Kidney (tissue), 14 donors: ENCODE results near the gene CDX1. TPM values are rescaled to one million over a fixed set of nuclear protein-coding genes. Genes with fewer than 3 reads are reported as not detected.

Source experiments
- DNase-seq, 5 donors: peaks; one replicate each; pipeline ENCODE4 v3.0.0-alpha.2; 2013 to 2020
- FAIRE-seq: peaks from 2 replicates; lab custom pipeline; 2012; peaks lifted over from hg19 to GRCh38; lab: Jason Lieb, UNC
- H3K27ac ChIP-seq, 2 donors: one replicate each; pipeline ENCODE4 v1.7.0; 2013; ENCODE audit warnings: low read depth in 2 of 2, low read length in 2 of 2, inconsistent platforms in 1 of 2
- H3K27me3 ChIP-seq: one replicate; pipeline ENCODE4 v1.7.1; 2013; ENCODE audit warnings: low read length, inconsistent platforms; ENCODE audit not compliant: control insufficient read depth, insufficient read depth
- H3K36me3 ChIP-seq, 3 donors: one replicate each; pipeline versions ENCODE4 v1.7.0 to v1.7.1; 2013; ENCODE audit warnings: low read length in 3 of 3, control low read depth in 1 of 3, inconsistent platforms in 1 of 3; ENCODE audit not compliant: insufficient read depth in 3 of 3, control insufficient read depth in 2 of 3
- H3K4me1 ChIP-seq, 3 donors: one replicate each; pipeline versions ENCODE4 v1.7.0 to v1.7.1; 2013; ENCODE audit warnings: low read length in 3 of 3, inconsistent platforms in 1 of 3, low read depth in 1 of 3; ENCODE audit not compliant: control insufficient read depth in 2 of 3, insufficient read depth in 2 of 3
- H3K4me3 ChIP-seq, 3 donors: one replicate each; pipeline versions ENCODE4 v1.7.0 to v1.8.1; 2013; ENCODE audit warnings: low read length in 3 of 3, control low read depth in 1 of 3, inconsistent platforms in 1 of 3
- H3K9ac ChIP-seq, 3 donors: one replicate each; pipeline versions ENCODE4 v1.7.0 to v1.7.1; 2013; ENCODE audit warnings: low read length in 3 of 3, control low read depth in 1 of 3, inconsistent platforms in 1 of 3
- H3K9me3 ChIP-seq, 3 donors: one replicate each; pipeline versions ENCODE4 v1.7.0 to v1.7.1; 2013; ENCODE audit warnings: low read length in 3 of 3, control low read depth in 1 of 3, inconsistent platforms in 1 of 3; ENCODE audit not compliant: control insufficient read depth in 2 of 3, insufficient read depth in 1 of 3
- CTCF ChIP-seq: IDR thresholded peaks from 3 replicates; pipeline ENCODE4 v1.5.1; 2012; ENCODE audit warnings: mild to moderate bottlenecking, moderate library complexity, borderline replicate concordance; ENCODE audit not compliant: insufficient read depth; ENCODE audit errors: extremely low read depth
- intact Hi-C: fragments of 100-400 bp; cut with DNase I; formaldehyde crosslinking; loops from one replicate; pipeline ENCODE4 v1.11.1; 2022
- polyA plus RNA-seq: library from polyadenylated mRNA; stranded (reverse); fragments of 350-450 nt; fragmentation: Illumina TruSeq; extraction: RNeasy Lipid Tissue Mini Kit (QIAGEN cat#74804); gene quantifications from one replicate; pipeline ENCODE4 v1.2.3, GENCODE V29; 2014; ENCODE audit warnings: low read depth, low replicate concordance; ENCODE audit not compliant: insufficient read depth
- total RNA-seq: library from RNA; stranded (reverse); fragmentation: NEBNext Ultra II Directional; extraction: Animal tissue kit (Norgen Biotek cat#: 25700); gene quantifications from one replicate; pipeline ENCODE4 v1.2.1, GENCODE V29; 2021
- donor health status: control.
- donor health status: control.
- donor health status: control.
- donor health status: control.
- donor health status: control.
- donor health status: DM: yes; HTN: yes; CAD: no.
- donor health status: Normal renal cell carcinoma (clear cell type).

Gene CDX1
- total and polyA plus RNA-seq, 2 donors from 2014 or later, result 0.39 TPM; not detected in 1

- H3K4me1 ChIP-seq, result peaks cover 16 to 43% (median 38%) of the 10 kb centered on the region in 3 donors
- H3K36me3 ChIP-seq, result no peaks in the 10 kb centered on the region
- intact Hi-C loops, result no loop called here
- TF ChIP-seq CTCF, result no peak
- DNase-seq (no peak), FAIRE-seq (no peak)
- no peak overlapping the region for H3K9ac ChIP-seq
- no peaks in the 10 kb centered on the region for H3K27me3 ChIP-seq
- no peak overlapping the region for H3K4me3 ChIP-seq
- no peaks in the 10 kb centered on the region for H3K9me3 ChIP-seq
- H3K27ac ChIP-seq, result peak overlapping the region; percentile 80 to 85
Measured at GRCh38 chr5:150142959-150143349, 23.6 kb upstream of the CDX1 start.

DNA sequence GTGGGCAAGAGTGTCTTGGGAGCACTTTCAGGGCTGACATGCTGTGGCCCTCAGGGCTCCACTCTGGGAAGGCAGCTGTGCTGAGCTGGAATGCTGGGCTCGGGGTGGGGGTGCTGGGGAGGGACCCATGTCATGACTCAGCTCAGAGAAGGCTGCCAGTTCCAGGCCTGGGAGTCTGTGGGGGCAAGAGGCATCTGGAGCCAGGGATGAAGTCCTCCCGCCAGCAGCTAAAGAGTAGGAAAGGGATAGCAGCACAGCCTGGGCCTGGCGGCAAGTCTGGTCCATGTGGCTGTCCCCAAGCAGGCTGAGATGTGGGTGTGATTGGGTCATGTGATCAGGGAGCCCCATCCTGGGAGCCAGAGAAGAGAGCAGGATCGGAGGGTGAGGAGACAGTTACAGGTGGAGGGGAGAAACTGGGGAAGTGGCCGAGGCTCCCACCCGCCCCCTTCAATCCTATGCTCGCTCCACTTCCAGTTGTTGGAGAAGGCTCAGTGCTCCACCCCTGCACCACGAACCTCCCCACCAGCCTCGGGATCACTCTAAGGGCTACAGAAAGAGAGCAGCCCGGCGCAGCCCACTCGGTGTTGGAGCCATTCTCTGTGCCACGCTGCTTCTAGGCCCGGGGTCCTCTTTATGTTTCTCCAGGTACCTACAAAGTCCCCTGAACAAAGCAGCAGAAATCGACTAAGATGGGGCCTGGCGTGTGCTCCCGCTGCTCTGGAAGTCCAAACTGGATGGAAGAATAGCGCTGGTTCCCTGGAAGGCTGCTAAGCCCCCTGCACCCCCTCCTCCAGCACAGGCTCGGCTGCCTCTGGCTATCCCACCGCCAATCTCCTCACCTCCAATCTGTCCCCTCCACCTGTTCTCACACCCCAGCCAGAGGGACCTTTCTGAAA lies 23.0 kb upstream of the CDX1 start:
- Histone ChIP-seq H3K27ac (peak overlapping the region; percentile 80 to 85), H3K9me3 (no peaks in the 10 kb centered on the region), H3K36me3 (no peaks in the 10 kb centered on the region), H3K4me3 (no peak overlapping the region), H3K27me3 (no peaks in the 10 kb centered on the region), H3K4me1 (peaks cover 11 to 41% (median 32%) of the 10 kb centered on the region in 3 donors), H3K9ac (peak overlapping the region in 1 of 3 donors; percentile 19)
- DNase-seq (peak in 1 of 5 donors; percentile 94), FAIRE-seq (no peak)
- intact Hi-C loops, result no loop called here
- no peak for TF ChIP-seq CTCF

- intact Hi-C loops, result no loop called here
- no peaks in the 10 kb centered on the region for H3K27me3 ChIP-seq
- no peak overlapping the region for H3K4me3 ChIP-seq
- H3K9ac ChIP-seq, result no peak overlapping the region
- H3K9me3 ChIP-seq, result no peaks in the 10 kb centered on the region
- DNase-seq (peak; percentile 52 to 91 (median 75)), FAIRE-seq (no peak)
- peak overlapping the region; percentile 80 to 85 for H3K27ac ChIP-seq
- no peak for TF ChIP-seq CTCF
- H3K4me1 ChIP-seq, result peaks cover 6 to 39% (median 25%) of the 10 kb centered on the region in 3 donors
- no peaks in the 10 kb centered on the region for H3K36me3 ChIP-seq
Measured at GRCh38 chr5:150144246-150144801, 22.3 kb upstream of the CDX1 start.
